Measurements from ENCODE around the gene DNAI1. TPM values are rescaled to one million over a fixed set of nuclear protein-coding genes. Genes with fewer than 3 reads are reported as not detected.

The DNAI1 gene
- total RNA-seq, 2 donors from 2014 or later = 2.5 to 4.1 TPM

GRCh38 chr9:34541540-34541939 lies 82.9 kb downstream of the DNAI1 start:
- H3K9me3 Mint-ChIP-seq = peaks cover 2% of the 10 kb centered on the region
- H3K27me3 ChIP-seq (ENCODE audit: control insufficient read depth, insufficient read depth, low read length, poor library complexity, severe bottlenecking) = peaks cover 9% of the 10 kb centered on the region
- no peaks in the 10 kb centered on the region for H3K4me1 ChIP-seq (ENCODE audit: control insufficient read depth, insufficient read depth, low read length)
- H3K27ac Mint-ChIP-seq = no peak overlapping the region
- H3K27me3 Mint-ChIP-seq (ENCODE audit: insufficient read depth) = peaks cover 10% of the 10 kb centered on the region
- no peak for DNase-seq
- no peak for TF ChIP-seq CTCF (conservative IDR thresholded peaks at IDR 0.05)
- no peak overlapping the region for H3K4me3 Mint-ChIP-seq
- no peaks in the 10 kb centered on the region for H3K36me3 ChIP-seq (ENCODE audit: control insufficient read depth, insufficient read depth, low read length)
- H3K9ac ChIP-seq (ENCODE audit: extremely low read depth, low read length, poor library complexity, severe bottlenecking) = no peak overlapping the region
- H3K4me3 ChIP-seq (ENCODE audit: low read length) = no peak overlapping the region
- H3K9me3 ChIP-seq (ENCODE audit: control insufficient read depth, low read length) = no peaks in the 10 kb centered on the region
- H3K36me3 Mint-ChIP-seq (ENCODE audit: low read depth) = no peaks in the 10 kb centered on the region
- H3K27ac ChIP-seq (ENCODE audit: low read depth, low read length) = no peak overlapping the region
- 85 to 86% methylated on average over 3 to 7 of the region's 7 CpGs for WGBS, 2 experiments (ENCODE audit: insufficient coverage in 1 of 2, insufficient read length in 1 of 2)
- H3K4me1 Mint-ChIP-seq = peaks cover 2% of the 10 kb centered on the region

GRCh38 chr9:34544035-34544434 lies 85.4 kb downstream of the DNAI1 start:
- no peak for DNase-seq
- H3K27me3 Mint-ChIP-seq (ENCODE audit: insufficient read depth) = peaks cover 5% of the 10 kb centered on the region
- peaks cover 2% of the 10 kb centered on the region for H3K9me3 Mint-ChIP-seq
- no peaks in the 10 kb centered on the region for H3K4me1 ChIP-seq (ENCODE audit: control insufficient read depth, insufficient read depth, low read length)
- no peak overlapping the region for H3K27ac Mint-ChIP-seq
- H3K36me3 ChIP-seq (ENCODE audit: control insufficient read depth, insufficient read depth, low read length) = no peaks in the 10 kb centered on the region
- 77 to 78% methylated on average over 4 to 5 of the region's 5 CpGs for whole genome bisulfite sequencing, 2 experiments (ENCODE audit: insufficient coverage in 1 of 2, insufficient read length in 1 of 2)
- H3K27ac ChIP-seq (ENCODE audit: low read depth, low read length) = no peak overlapping the region
- no peak overlapping the region for H3K4me3 ChIP-seq (ENCODE audit: low read length)
- no peaks in the 10 kb centered on the region for H3K4me1 Mint-ChIP-seq
- TF ChIP-seq CTCF (conservative IDR thresholded peaks at IDR 0.05) = no peak
- H3K9me3 ChIP-seq (ENCODE audit: control insufficient read depth, low read length) = no peaks in the 10 kb centered on the region
- no peaks in the 10 kb centered on the region for H3K36me3 Mint-ChIP-seq (ENCODE audit: low read depth)
- H3K4me3 Mint-ChIP-seq = no peak overlapping the region
- H3K9ac ChIP-seq (ENCODE audit: extremely low read depth, low read length, poor library complexity, severe bottlenecking) = no peak overlapping the region
- peaks cover 9% of the 10 kb centered on the region for H3K27me3 ChIP-seq (ENCODE audit: control insufficient read depth, insufficient read depth, low read length, poor library complexity, severe bottlenecking)

- Mint-ChIP-seq H3K9me3 (peaks cover 2% of the 10 kb centered on the region), H3K36me3 (ENCODE audit: low read depth) (no peaks in the 10 kb centered on the region), H3K4me1 (no peaks in the 10 kb centered on the region), H3K4me3 (no peak overlapping the region), H3K27me3 (ENCODE audit: insufficient read depth) (peaks cover 5% of the 10 kb centered on the region), H3K27ac (no peak overlapping the region)
- Histone ChIP-seq H3K27me3 (ENCODE audit: control insufficient read depth, insufficient read depth, low read length, poor library complexity, severe bottlenecking) (peaks cover 9% of the 10 kb centered on the region), H3K27ac (ENCODE audit: low read depth, low read length) (no peak overlapping the region), H3K36me3 (ENCODE audit: control insufficient read depth, insufficient read depth, low read length) (no peaks in the 10 kb centered on the region), H3K4me1 (ENCODE audit: control insufficient read depth, insufficient read depth, low read length) (no peaks in the 10 kb centered on the region), H3K9ac (ENCODE audit: extremely low read depth, low read length, poor library complexity, severe bottlenecking) (no peak overlapping the region), H3K9me3 (ENCODE audit: control insufficient read depth, low read length) (no peaks in the 10 kb centered on the region), H3K4me3 (ENCODE audit: low read length) (no peak overlapping the region)
- TF ChIP-seq CTCF (conservative IDR thresholded peaks at IDR 0.05) = no peak
- 86 to 89% methylated on average over 4 to 6 of the region's 6 CpGs for WGBS, 2 experiments (ENCODE audit: insufficient coverage in 1 of 2, insufficient read length in 1 of 2)
- DNase-seq = peak; percentile 35
Measured at GRCh38 chr9:34545497-34545896, 86.9 kb downstream of the DNAI1 start.

Measured in endodermal cell (in vitro differentiated cells).